ENCODE results near the gene CST3.

DNA sequence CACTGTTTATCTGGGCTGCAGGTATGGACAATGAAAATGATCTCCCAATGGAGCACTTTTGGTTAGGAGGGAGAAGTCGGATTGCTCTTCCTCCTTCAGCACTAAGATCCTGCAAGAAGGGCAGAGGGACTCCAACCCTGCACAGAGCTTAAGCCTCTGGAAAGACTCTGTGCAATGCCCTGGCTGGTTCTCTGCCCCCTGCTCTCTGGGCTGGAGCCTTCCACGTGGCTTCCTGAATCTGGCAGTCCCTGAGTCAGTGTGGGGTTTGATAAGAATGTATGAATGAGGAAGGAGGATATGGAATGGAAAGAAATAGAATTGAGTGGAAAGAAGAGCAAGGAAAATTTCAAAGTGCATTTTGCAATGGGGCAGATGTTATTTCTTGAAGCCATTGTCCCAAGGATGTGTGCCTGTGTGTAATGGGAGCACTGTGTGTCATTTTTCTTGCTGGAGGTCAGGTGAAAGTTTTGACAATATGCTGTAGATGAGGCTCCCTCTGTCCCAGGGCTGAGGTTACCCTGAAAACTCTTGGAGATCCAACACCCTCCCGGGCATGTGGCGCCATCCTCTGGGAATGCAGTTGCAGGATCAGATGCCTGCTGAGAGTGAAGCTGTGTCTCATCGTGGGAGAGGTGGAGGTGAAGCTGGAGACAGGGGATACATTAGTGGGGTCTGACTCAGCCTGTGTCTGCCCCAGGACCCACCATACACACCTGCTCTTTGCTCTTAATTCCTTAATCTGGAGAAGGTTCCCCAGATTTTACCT lies 53.1 kb downstream of the CST3 start:
- TF ChIP-seq, protein P1, sequence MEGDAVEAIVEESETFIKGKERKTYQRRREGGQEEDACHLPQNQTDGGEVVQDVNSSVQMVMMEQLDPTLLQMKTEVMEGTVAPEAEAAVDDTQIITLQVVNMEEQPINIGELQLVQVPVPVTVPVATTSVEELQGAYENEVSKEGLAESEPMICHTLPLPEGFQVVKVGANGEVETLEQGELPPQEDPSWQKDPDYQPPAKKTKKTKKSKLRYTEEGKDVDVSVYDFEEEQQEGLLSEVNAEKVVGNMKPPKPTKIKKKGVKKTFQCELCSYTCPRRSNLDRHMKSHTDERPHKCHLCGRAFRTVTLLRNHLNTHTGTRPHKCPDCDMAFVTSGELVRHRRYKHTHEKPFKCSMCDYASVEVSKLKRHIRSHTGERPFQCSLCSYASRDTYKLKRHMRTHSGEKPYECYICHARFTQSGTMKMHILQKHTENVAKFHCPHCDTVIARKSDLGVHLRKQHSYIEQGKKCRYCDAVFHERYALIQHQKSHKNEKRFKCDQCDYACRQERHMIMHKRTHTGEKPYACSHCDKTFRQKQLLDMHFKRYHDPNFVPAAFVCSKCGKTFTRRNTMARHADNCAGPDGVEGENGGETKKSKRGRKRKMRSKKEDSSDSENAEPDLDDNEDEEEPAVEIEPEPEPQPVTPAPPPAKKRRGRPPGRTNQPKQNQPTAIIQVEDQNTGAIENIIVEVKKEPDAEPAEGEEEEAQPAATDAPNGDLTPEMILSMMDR (IDR thresholded peaks at IDR 0.05) = no peak
- no peak for TF ChIP-seq POLR2A (IDR thresholded peaks at IDR 0.05)
- TF ChIP-seq POLR2AphosphoS5 (IDR thresholded peaks at IDR 0.05) = no peak
- no peak for TF ChIP-seq EP300 (IDR thresholded peaks at IDR 0.05; ENCODE audit: low read depth)
